GM18907 (cell line): ENCODE results near the gene CUX1.
"Not testable (repeated sequence)": the region's sequence is repeated elsewhere in the genome, so short reads cannot be mapped to it uniquely, and the experiment has no call there.

Experiments used
- ATAC-seq: cut with Tn5 transposase; IDR thresholded peaks from one replicate; pipeline ENCODE4 v1.9.1; 2021; ENCODE audit warnings: mild to moderate bottlenecking, moderate library complexity; ENCODE audit not compliant: unreplicated experiment

CUX1 gene

DNA sequence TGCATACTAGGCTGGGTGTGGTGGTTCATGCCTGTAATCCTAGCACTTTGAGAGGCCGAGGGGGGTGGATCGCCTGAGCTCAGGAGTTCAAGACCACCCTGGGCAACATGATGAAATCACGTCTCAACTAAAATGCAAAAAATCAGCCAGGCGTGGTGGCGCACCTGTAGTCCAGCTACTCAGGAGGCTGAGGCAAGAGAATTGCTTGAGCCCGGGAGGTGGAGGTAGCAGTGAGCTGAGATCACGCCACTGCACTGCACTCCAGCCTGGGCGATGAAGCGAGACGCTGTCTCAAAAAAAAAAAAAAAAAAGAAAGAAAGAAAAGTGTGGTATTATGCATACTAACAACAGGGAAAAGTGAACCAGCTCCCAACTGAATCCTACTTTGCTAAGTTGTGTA is 19.3 kb upstream of the CUX1 start:
- not testable (repeated sequence) for ATAC-seq

DNA sequence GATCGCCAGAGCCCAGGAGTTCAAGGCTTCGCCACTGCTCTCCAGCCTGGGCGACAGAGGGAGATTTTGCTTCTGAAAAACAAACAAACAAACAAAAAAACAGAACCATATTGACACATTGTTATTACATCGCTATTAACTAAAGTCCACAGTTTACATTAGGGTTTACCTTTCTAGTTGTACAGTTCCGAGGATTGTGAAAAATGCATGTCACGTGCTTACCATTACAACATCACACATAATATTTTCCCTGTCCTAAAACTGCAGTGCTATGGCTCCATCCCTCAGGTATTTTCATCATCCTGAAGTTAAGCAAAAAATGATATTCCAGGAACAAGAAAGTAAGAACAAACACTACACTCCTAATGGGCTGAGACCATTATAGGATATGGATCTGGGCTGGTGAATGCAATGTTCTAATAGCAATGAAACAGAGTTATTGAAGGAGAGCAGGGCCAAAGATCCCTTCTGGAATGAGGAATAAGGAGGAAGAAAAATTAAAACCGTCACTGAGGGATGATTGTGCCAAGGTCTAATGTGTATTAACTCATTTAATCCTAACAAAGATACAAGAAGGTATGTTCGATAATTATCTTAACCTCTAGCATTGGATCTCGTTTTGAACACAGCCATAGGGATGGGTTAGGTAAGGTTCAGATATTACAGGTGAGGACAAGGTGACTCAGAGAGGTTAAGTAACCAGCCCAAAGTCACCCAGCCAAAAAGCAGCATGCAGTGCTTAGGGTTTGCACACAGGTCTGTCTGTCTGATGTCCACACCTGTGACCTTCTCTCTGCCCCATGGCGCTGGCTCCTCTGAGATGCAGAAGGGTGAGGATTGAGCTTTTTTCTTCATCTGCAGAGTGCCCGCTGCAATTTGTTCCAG is 14.0 kb upstream of the CUX1 start:
- no peak for ATAC-seq

GRCh38 chr7:101804088-101804963 is 13.1 kb upstream of the CUX1 start:
- ATAC-seq = no peak

DNA sequence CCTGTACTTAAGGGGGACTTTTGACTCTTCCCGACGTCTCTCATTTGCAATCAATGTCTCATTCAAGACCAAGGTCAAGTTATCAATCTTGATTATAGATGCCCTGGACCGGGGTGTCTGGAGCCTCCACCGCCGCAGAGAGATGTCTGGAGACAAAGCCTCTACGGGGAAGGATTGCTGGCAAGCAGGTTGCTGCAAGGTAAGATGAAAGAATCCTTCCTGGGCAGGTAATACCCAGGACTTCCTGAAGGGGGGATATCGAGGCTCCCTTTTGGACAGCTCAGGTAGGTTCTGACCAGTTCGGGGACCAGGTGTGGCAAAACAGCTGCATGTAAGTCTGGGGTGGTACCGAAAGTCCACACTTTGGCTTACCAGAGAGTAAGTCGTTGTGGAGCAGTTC is 12.5 kb upstream of the CUX1 start:
- no peak for ATAC-seq

DNA sequence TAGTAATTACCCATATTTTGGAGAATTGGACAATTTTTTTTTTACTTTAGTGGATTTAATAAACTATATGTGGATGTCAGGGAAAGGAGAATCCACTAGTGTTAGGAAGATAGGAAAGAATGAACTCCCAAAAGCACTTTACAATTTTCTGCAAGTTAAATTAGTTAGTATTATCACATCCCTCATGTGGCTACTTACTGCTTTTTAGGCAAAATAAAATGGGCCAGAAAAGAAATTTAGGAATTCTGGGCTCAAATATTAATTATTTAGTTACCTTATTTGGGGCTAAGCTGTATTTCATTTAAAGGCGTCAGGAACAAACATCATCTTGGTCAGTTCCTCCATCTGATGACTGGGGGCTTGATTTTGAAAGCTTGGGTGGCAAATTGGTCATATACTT is 4.8 kb upstream of the CUX1 start:
- no peak for ATAC-seq

DNA sequence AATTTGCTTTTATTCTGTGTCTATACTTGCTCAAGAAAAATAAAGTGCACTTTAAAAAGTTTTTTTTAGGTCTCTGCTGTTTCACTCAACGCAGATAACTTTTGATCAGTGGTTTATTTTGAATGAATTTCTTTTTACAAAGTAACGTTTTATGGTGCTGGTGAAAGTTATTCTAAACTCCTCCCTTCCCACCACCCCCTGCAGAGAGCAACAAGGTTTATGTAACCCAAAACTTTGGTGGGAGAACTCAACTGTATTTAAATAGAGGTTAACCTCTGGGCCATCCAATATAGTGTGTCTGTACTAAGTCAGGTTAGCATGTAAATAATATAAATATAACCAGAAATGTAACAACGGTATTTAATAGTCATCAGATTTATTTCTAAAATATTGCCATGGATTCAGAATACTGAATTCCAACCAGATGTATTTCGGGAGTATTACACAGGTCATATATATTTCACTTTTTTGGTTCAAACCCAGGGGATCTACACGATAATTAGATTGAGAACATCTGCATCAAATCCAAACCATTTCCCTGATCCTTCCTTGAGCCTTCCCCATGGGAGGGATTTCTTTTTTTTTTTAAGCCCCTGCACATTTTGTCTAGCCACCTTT is 3.9 kb upstream of the CUX1 start:
- ATAC-seq = no peak

DNA sequence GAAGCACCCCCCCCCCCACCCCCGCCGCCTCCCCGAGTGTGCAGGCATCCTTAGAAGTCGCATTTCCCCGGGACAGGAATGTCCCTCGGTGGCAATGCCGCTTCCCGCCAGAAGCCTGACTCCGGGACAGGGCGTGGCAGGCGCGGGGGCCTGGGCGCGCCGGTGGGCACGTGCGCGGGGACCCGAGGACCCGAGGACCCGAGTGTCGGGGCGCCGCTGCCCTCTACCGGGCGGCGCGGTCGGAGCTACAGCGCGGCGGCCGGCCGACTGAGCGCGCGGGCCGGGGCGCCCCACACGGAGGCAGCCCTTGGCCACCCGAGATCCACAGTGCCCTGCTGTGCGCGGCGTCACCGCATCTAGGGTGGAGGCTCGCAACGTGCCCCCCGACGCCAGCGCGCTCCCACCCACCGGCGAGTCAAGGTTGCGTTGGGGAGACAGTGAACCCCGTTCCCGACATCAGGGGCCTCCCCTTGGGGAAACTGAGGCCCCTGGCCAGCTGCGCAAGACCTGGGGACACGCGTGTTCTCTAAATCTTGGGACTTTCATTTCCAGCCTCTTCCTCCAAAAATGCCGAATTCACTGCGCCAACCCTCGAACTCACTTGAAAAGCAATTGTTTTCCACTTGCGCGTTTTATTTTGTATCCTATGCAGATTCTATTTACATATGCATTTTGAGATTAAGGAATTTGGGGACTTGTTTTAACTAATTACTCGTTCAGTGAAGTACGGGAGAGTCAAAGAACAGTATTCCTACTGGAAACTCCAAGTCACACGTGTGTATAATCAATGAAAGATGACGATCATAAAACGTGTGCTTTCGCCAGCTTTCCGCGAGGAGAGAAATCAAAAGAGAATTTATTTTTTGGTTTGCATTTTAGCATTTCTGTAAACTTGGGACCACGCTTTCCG is 3.1 kb upstream of the CUX1 start:
- no peak for ATAC-seq

- peak; percentile 34 for ATAC-seq
Measured at GRCh38 chr7:101814991-101815825, 2.2 kb upstream of the CUX1 start.

- peak; percentile 70 for ATAC-seq
Measured at GRCh38 chr7:101815826-101816594, 1.4 kb upstream of the CUX1 start.

GRCh38 chr7:101816595-101817470 is 593 bp upstream of the CUX1 start:
- ATAC-seq = no peak

DNA sequence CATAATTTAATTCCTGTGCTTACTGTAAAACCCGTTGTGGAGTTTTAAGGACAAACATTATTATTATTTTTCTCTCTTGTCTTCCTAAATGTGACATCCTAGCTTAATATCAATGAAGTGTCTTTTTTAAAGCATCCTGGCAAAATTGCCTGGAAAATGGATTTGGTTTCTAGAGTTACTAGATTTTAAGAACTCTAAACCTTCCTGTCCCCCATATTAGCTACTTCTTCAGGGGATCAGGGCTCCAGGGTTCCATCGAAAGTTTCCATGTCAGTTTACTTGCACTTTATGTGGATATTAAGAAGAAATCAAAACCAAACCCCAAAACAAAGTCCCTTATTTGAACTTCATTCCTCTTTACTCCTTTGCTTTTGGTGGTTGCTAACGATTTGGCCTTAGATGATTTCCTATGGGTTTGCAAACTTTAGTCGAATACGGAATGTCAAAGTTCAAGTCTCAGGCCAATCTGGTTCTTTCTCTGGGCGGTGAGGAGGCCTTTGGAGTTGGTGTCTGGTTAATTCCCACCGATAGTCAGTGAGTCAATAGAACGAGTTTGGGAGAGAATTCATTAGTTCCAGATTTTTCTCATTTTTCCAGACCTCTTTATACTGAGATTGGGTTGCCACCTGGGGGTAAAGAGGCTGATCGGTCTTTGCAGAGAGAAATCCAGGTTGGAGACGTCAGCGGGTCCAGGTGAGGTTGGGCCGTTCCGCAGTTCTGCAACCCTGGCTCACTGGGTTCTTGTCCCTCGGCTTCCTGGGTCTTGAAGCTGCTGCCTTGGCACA is 1.1 kb downstream of the CUX1 start:
- ATAC-seq = no peak

DNA sequence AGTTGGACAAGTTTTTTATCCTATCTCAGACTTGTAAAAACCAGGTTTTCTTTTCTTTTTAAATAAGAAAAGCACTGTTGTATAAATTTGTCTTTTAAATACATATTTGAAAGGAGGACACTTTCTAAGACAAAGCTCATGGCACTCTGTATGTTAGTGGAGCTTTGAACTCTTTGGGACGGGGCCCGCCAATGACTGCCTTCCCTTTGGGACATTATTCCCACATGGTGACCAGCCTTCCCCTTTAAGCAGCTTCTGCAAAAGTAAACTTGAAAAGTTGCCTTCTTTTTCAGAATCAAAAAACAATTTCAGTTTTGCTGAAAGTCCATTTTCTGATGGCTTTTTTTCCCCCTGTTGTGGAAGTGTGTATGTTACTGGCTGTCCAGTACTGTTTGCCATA is 1.8 kb downstream of the CUX1 start:
- ATAC-seq = no peak

GRCh38 chr7:101819913-101820522 is 2.6 kb downstream of the CUX1 start:
- no peak for ATAC-seq

- ATAC-seq = no peak
Measured at GRCh38 chr7:101820703-101821102, 3.3 kb downstream of the CUX1 start.

- ATAC-seq = not testable (repeated sequence)
Measured at GRCh38 chr7:101822632-101823031, 5.2 kb downstream of the CUX1 start.

- no peak for ATAC-seq
Measured at GRCh38 chr7:101823096-101823495, 5.7 kb downstream of the CUX1 start.

DNA sequence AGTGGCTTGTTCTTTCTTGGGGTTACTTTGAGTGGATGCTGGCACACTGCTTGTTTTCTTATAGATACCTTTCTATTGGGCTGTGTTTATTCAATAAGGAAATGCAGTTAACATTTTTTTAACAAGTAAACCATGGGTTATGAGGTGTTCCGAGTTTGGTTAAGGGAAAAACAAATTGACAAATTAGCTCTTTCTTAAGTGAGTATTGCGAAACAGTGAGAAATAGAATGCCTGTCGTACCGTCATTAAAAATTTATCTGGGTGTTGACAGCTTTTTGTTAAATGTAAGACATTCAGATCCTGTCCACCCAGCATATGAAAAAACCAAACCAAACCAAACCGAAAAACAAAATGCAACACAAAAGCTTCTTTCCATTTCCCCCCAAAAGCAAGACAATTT is 6.2 kb downstream of the CUX1 start:
- ATAC-seq = no peak
